GM21576 (cell line): ENCODE measurements around the gene PTPRD.

Experiments used
- ATAC-seq: cut with Tn5 transposase; IDR thresholded peaks from one replicate; pipeline ENCODE4 v1.9.1; 2021; ENCODE audit warnings: mild to moderate bottlenecking, moderate library complexity; ENCODE audit not compliant: unreplicated experiment

Gene PTPRD

DNA sequence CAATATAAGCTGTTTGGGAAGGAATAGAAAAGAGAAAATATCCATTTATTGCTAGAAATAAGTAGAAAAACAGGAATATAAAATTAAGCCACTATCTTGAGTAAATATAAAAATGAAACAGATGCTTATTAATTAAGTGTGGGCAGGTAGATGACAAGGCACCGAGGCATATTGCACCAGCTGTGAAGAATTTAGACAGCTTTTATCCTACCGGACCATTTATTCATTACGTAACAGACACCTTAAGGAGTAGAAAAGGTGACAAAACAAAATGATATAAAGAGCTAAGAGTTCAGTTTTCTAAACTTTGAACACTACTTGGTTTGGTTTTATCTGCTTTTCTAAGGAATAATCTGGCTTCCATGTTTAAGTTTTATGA is 404.1 kb downstream of the PTPRD start:
- ATAC-seq: peak; percentile 11

DNA sequence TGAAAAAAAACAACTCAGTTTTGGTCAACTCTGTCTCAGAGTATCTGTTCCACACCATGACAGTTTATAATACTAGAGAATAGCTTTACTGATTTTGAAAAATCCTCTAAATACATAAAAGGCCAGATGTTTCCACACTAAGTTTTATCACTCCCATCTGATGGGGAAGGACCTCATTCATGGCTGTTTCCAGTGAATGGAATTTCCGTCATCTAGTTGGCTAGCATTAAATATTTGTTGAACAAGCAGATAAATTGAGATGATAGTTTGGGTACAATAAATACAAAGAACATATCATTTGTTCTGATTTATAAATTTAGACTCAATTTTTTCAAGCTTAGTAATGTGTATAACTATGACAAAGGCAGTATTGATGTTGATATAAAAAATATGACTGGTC is 408.5 kb downstream of the PTPRD start:
- no peak for ATAC-seq

DNA sequence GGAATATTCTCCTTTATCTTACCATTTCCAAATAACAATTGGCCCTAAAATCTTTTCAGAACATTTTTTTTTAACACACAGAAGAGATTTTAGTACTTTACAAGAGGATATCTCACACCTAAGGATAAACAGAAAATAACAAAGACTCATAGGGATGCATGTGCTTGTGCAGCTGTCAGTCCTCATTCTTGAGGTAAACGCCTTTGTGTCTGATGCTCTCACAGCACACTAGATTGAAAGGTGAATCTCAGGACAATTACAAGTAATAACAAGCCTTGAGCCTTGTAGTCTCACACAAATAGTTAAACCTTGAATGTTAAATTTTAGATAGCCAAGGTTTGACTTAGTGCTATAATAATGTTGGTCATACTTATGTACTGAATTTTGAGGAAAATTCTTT is 439.2 kb downstream of the PTPRD start:
- ATAC-seq: no peak

DNA sequence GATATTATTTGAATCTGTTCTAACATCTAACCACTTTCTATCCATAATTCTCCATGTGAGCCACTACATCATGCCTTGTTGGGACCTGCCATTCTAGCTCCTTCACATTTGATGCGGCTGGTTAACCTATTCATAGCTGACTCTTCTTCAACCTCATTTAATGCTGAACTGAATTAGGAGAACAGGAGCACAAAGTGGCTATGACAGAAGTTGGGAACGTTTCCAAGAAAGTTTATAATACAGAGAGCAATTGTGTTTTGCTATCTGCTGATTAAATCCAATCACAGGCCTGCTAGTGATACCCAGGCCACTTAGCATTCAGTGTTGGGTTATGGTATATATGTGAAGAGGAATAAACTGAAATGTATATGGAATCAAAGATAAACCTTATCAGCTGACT is 440.3 kb downstream of the PTPRD start:
- no peak for ATAC-seq

DNA sequence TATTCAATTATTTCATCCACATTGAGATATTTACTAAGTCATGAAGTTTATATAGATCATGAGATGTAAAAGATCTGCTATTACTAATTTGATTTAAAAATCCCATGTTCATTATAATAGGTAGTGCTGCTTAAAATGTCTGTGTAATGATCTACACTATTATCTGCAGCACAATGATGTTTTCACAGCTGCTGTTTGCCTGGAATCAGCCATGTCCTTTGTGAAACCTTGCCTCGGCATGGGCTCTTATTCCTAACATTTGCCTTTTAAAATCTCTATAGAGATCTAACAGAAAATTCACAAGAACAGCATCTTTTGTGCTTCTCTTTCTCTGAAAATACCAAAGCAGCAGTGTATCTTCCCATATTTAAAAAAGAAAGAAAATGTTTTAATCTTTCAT is 444.6 kb downstream of the PTPRD start:
- no peak for ATAC-seq

DNA sequence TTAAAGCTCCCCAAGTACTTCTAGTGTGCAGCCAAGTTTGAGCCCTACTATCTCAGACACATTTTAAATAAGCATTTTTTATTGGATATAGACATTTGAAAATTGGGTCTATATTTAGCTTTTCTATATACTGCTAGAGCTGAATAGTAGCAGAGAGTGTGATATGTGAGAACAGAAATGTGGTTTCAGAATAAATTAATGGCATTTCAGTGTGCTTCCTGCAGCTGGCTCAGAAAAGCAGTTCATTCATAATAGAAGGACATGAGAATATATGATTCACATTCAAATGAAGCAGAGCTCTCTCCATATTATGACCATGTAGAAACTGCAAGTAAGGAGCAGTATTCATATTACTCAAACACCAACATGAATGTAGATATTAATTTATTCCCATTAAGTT is 464.0 kb downstream of the PTPRD start:
- ATAC-seq: no peak

DNA sequence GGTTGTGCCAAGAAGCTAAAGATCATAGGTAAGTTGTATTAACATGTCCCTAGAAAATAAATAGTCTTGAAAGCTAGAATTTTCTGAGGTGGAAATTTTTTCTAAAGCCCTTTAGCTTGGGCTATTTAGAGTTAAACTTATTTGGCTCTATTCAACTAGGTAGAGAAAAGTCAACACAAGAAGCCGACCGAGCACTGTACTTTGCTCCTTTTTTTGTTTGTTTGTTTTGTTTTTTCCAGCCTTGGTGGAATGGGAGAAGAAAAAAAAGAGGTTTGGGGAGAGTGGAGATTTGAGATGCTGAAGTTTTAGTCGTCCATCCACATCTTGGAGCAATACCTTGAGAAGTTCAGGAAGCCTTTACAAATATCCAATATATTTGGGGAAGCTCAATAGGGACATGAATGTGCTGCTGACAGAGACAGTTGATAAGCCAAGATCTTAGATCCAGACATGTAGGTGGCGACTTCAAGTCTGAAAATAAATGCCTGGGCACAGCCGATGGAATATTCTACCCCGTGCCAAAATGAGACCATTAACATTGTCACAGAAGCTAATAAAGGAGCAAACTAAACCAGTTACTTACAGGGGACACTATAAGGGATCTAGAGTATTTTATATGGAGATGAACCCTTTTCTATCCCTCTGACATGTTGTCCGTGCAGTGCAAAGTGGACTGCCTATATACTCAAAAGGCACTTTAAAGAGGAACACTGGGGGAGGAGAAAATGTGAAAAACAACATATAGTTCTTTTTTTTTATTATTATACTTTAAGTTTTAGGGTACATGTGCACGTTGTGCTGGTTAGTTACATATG is 466.1 kb downstream of the PTPRD start:
- no peak for ATAC-seq

DNA sequence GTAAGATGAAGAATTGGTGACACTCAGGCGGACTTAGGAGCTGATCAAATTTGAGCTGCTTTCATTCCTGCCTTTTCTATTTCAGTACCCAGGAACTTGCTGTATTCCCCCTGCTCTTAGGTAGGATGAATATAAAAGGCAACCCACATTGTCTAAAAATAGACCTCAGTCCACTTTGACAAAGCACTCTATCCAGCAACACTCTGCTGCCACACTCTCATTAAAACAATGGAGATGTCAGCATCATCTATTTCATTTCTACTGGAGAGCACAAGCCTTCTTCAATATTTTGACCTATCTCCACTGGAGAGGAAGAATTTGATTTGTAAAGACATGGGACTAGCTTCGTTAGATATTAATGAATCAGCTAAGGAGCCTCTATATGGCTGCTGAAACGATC is 468.4 kb downstream of the PTPRD start:
- ATAC-seq: no peak

DNA sequence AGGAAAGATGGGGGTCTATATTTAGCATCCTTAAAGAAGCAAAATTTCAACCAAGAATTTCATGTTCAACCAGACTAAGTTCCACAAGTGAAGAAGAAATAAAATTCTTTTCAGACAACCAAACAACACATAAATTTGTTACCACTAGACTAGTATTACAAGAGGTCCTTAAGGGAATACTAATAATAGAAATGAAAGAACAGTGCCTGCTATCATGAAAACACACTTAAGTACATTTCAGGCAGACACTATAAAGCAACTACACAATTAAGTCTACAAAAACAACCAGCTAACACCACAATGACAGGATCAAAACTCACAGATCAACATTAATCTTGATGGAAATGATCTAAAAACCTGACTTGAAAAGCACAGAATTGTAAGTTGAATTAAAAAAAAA is 477.2 kb downstream of the PTPRD start:
- ATAC-seq: no peak

DNA sequence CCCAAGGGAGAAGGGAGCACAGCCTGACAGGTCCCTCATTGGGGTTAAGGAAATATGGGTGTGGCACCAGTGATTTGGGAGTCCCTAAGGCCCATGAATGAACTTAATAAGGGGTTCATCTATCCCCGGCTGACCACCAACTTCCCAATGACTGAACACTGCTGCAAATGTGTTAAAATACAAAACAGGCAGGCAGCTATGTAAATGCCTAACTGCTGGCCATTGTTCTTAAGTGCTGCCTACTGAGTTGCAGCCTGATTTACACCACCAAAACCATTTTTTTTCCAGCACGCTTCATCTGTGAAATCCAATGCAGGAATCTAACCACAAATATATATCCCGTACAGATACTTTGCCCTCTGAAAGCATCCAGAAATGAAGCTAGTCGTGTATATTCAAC is 478.5 kb downstream of the PTPRD start:
- ATAC-seq: no peak

DNA sequence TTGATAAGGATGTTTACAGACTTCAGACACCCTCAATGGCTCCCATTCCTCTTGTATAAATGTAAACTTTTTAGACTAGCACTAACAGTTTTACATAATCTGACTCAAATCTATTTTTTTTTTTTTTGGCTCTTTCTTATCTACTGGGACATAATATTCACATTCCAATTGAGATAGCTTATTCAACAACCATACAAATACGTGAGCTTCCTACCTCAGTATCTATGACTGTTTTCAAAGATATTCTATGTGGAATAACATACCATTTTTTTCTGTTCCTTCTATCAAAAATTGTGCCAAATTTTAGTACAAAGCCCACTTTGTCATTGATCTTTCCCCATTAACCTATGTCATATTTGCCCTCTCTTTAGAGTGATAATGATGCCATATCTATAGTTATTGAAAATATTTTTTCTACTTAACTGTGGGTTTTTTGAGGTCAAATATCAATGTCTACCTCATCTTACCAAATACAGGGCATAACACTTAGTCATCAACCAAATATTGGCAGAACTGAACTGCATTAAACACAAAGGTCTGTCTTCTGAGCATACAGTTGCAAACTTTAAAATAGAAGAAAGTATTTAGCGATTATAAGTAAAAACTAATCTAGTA is 482.6 kb downstream of the PTPRD start:
- ATAC-seq: no peak

DNA sequence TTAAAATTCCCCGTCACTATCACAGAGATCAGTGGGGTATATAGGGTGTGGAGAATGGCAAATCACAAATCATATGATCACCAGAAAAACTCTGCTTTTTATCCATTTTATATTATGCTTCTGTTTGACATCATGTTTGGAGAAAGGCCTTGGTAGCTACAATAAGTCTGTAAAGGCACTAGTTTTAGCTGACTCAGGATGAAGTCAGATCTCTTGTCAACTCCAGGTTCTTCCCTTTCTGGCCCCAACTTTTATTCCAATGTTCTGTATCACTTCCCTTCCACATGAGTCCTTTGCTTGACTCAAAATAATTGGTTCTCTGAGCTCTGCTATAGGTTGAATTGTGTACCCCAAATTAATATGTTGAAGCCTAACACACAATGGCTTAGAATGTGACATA is 484.9 kb downstream of the PTPRD start:
- ATAC-seq: no peak

DNA sequence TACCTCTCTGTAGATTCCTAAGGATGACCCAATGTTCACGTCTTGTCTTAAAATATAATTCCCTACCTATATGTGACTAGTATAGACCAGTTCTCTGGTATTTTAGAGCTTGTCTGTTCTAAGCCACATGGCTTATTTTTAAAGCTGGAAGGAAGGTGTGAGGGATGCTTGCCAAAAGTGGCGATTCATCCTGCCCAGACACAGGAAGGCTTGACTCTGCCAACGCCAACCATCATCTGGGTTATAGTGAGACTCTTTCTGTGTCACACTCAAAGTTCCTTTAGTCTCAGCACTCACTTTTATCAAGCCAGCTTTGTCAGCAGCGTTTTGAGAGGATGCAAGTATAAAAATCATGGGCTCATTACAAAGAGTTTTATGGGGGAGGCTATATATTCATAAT is 500.0 kb downstream of the PTPRD start:
- no peak for ATAC-seq

DNA sequence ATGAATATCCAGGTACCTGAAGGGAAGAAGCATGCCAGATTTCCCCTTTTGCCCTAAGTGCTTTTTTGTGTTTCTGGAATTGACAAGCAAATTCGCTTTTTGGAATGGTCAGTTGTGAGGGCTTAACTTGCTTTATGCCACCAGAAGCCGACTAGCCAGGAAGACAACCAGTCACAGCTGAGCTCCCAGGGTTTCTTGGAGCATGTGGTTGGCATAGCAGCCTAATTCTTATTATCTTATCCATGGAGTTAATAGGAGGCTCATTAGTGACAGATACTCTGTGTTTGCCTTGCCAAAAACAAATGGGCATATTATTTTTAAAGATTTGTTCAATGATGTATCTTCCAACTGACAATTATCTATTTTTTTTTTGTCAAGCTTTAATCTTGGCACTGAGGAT is 500.7 kb downstream of the PTPRD start:
- ATAC-seq: no peak

DNA sequence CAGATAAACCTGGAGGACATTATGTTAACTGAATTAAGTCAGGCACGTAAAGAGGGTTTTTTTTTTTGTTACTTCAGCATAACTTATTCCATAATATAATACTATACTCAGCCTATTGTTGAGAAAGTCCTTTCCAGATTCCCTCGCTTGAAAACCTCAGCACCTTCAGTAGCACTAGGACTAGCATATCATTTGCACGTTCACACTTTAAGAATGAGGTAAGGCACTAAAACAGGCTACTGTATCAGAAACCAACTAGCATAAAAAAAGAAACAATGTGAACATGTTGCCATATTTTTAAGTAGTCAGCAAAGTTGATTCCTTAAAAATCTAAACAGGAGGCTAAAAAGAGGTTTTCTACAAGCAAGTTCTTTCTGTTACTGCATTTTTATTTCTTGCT is 504.0 kb downstream of the PTPRD start:
- ATAC-seq: no peak

DNA sequence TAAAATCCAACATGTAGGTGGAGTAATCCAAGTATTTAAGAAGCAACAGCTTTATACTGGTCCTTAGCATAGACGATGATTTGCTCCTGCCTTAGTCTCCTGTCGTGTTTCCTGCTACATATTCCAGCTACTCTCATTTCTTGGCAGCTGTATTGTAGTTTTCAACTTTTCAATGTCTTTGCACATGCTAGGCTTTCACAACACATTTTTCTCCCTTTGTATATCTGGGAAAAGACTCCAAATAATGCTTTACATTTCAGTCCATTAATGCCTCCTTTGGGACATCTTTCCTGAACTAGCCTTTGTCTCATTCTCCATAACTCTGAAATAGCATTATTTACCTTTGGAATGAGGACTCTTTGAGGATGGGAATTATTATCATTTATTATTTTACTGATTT is 508.0 kb downstream of the PTPRD start:
- ATAC-seq: no peak

DNA sequence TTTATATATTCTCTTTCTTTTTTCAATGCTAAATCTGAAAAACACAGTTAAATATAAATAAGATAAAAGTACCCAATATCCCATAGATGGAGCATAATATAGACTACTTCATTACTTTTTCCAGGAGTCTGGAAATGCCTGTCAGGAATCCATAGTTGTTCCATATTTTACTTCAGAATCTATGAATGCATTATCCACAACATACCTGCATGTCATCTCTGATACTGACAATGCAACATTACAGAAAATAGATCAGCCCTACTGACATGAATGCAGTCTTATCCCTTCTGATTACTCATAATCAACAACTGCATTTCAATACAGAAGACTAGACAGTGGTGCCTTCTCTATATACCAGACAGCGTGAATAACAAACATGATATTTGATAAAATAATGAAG is 517.6 kb downstream of the PTPRD start:
- ATAC-seq: no peak

DNA sequence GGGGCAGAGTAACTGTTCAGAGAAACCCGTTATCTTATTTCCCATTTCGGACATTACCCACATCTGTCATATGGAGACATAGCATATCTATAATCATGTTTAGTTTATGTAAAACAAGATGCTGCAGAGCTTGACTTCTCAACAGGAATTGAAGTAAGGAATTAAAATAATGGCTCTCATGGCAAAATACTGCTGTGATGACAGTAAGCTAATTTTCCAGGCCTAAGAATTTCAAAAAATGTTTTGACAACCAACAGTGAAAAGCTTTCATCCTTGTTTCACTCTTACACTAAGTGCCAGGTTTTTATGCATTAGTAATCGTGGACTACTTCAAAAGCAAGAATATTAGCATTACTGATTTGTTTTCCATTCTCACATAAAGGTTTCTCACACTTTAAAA is 518.2 kb downstream of the PTPRD start:
- ATAC-seq: no peak

DNA sequence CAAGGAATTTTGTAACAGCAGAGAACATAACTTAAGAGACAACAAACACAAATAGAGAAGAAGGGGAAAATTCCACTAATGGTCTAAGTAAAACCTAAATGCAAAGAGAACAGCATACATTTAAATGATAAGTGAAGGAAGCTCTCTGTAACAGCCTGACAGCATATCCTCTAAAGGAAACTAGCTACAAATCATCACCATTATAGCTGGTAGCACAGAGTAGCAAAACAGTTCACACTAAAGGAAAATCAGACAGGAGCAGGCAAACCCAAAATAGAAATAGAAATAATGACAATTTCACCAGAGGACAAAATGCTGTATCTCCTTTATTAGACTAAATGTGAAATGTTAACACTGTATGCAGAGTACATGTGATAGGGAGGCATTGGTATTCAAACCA is 532.8 kb downstream of the PTPRD start:
- ATAC-seq: no peak

DNA sequence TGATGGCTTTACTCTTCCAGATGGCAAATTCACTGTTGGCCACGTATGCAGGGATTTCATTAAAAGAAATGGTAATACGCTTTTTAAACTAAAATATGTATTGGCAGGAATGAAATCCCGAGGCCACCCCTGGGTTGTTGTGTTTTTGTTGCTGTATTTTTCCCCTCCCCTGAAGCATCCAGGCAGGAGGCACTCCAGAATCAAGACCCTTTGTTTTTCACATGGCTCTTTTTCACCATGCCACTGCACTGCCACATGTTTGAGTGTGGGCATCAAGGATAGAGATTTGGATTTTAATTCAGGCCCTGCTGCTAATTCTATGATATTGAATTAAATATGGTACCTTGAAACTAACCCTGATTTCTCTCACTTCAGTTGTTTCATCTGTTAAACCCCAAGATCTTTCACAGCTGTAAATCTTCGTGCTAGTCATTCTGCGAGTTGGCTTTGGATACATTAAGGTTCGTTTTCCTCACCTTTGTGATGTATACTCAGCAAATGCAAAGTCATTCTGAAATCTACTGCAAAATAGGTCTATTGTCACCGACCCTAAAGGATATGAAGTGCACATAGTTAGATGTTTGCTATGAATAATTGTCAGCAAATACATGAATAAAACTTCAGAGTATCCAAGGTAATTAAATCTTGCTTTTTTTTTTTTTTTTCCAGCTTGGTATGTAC is 533.4 kb downstream of the PTPRD start:
- ATAC-seq: no peak

DNA sequence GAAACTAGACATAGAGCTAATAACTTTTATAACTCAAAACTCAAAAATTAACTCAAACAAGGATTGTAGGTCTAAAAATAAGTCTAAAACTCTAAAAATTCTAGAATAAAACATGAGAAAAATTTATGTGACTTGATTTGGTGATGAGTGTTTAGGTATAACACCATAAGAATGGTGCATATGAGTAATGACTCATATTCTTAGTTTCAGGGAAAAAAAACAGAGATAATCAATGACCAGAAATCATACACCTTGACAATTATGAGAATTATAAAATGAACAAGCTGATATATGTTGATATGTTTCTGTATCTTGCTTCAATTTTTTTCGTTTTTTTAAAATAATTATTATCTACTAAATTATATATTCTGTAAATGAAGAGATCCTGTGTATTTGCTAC is 541.2 kb downstream of the PTPRD start:
- no peak for ATAC-seq

DNA sequence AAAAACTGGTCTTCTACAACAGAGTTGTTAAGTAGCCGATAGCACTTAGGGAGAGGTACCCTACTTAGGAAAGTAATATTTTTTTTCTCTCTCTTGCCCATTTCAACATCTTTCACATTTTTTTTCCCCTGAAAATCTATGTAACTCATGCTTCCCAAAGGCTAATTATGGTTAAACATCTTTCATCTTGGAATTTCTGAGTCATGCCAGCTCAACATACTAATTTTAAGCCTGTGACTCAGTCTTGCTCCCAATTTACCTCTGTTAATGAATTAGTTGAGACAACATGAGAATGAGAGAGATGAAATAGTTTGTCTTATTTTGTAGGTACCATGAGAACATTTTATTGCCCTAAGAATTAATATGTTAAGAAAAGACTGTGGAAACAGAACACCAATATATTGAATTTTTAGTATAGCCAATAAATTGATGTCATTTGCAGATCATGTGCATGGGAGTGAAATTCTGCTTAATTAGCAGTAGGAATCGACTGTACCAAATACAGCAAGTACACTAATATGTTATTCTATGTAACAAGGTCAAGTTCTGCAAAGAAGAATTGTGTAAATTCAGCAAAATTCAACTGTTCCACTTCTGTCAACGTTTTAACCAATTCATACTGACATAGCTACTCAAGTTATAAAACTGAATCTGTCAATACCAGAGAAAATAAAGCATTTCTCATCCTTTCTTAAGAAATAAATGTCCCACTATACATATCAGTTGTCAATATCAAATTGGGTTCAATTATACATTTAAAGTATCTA is 550.0 kb downstream of the PTPRD start:
- no peak for ATAC-seq
